Fibroblast of skin of left quadriceps (primary cell): Measurements from ENCODE around the gene CDC26.
"Not testable (repeated sequence)": the region's sequence is repeated elsewhere in the genome, so short reads cannot be mapped to it uniquely, and the experiment has no call there.

Source experiments
- DNase-seq, 2 experiments: peaks; one replicate each; pipeline ENCODE4 v3.0.0-alpha.2; 2013; ENCODE audit warnings: low read depth in 2 of 2

Gene CDC26

GRCh38 chr9:113275157-113276131 lies at the start of gene CDC26, which contains the start of gene PRPF4:
Gene CDC26, minus strand, starts transcription at chr9:113275572. Its CDS starts 3,065 bp downstream, at chr9:113272507.
Gene PRPF4, plus strand, starts transcription at chr9:113275658. Its CDS starts 86 bp downstream, at chr9:113275744.
- DNase-seq = peak; percentile 97

- no peak for DNase-seq
Measured at GRCh38 chr9:113322671-113323070, 47.3 kb upstream of the CDC26 start.

- DNase-seq = no peak
Measured at GRCh38 chr9:113320051-113320450, 44.7 kb upstream of the CDC26 start.

GRCh38 chr9:113319054-113319453 lies 43.7 kb upstream of the CDC26 start:
- no peak for DNase-seq

GRCh38 chr9:113317777-113318176 lies 42.4 kb upstream of the CDC26 start:
- DNase-seq = no peak

- no peak for DNase-seq
Measured at GRCh38 chr9:113316030-113316429, 40.7 kb upstream of the CDC26 start.

- DNase-seq = no peak
Measured at GRCh38 chr9:113315231-113315630, 39.9 kb upstream of the CDC26 start.

GRCh38 chr9:113313261-113313660 lies 37.9 kb upstream of the CDC26 start:
- DNase-seq = no peak

- peak in 1 of 2 experiments; percentile 30 for DNase-seq
Measured at GRCh38 chr9:113311961-113312360, 36.6 kb upstream of the CDC26 start.

- DNase-seq = no peak
Measured at GRCh38 chr9:113310538-113310937, 35.2 kb upstream of the CDC26 start.

- no peak for DNase-seq
Measured at GRCh38 chr9:113309204-113309813, 33.9 kb upstream of the CDC26 start.

GRCh38 chr9:113307396-113307975 lies 32.1 kb upstream of the CDC26 start:
- no peak for DNase-seq

- no peak for DNase-seq
Measured at GRCh38 chr9:113306566-113306965, 31.2 kb upstream of the CDC26 start.

GRCh38 chr9:113302792-113303418 lies 27.5 kb upstream of the CDC26 start, which contains the start of gene RNF183:
Gene RNF183, minus strand, starts transcription at chr9:113303376. Its CDS starts 5,192 bp downstream, at chr9:113298184.
- no peak for DNase-seq

GRCh38 chr9:113301548-113301947 lies 26.2 kb upstream of the CDC26 start:
- DNase-seq = no peak

GRCh38 chr9:113299800-113300292 lies 24.5 kb upstream of the CDC26 start:
- DNase-seq = no peak

- no peak for DNase-seq
Measured at GRCh38 chr9:113298924-113299770, 23.8 kb upstream of the CDC26 start.

- DNase-seq = no peak
Measured at GRCh38 chr9:113298311-113298710, 22.9 kb upstream of the CDC26 start.

GRCh38 chr9:113296796-113297558 lies 21.6 kb upstream of the CDC26 start:
- DNase-seq = no peak

- not testable (repeated sequence) for DNase-seq
Measured at GRCh38 chr9:113296247-113296646, 20.9 kb upstream of the CDC26 start.
